Measurements from ENCODE around the gene COA4. TPM values are rescaled to one million over a fixed set of nuclear protein-coding genes. Genes with fewer than 3 reads are reported as not detected.

The COA4 gene
- total and polyA plus RNA-seq, 2 donors from 2014 or later = 64.7 to 177 TPM

DNA sequence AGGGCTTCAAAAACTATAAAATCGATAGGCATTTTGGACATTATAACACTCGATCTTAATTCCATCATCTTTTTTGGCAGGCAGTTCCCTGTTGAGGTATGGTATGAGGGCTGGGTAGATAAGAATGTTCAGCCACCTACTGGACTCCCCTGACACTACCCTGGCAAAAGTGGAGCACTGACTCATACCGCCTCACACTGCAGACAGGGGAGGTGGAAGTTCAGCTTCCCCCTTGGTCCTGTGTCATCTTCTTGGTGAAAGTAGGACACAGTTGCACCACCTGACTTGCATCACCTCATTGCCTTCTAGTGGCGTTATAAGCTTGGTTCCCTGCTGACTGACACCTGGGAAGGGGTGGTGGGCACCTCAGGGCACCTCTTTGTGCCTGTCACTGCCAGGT lies 30.5 kb upstream of the COA4 start:
- intact Hi-C loops (cut with DNase I) = no loop called here
- FAIRE-seq = no peak
- Histone ChIP-seq H3K27ac (ENCODE audit: low read depth in 2 of 2, low read length in 2 of 2) (no peak overlapping the region), H3K9ac (ENCODE audit: low read length in 3 of 3) (no peak overlapping the region), H3K4me1 (ENCODE audit: control insufficient read depth in 2 of 3, insufficient read depth in 2 of 3, low read depth in 1 of 3, low read length in 3 of 3) (no peaks in the 10 kb centered on the region), H3K9me3 (ENCODE audit: control insufficient read depth in 2 of 3, insufficient read depth in 1 of 3, low read length in 3 of 3) (no peaks in the 10 kb centered on the region), H3K4me3 (ENCODE audit: low read length in 3 of 3) (no peak overlapping the region), H3K27me3 (ENCODE audit: control insufficient read depth, insufficient read depth, low read length) (no peaks in the 10 kb centered on the region), H3K36me3 (ENCODE audit: control insufficient read depth in 2 of 3, insufficient read depth in 3 of 3, low read length in 3 of 3) (peaks cover 0 to 29% (median 10%) of the 10 kb centered on the region in 3 donors)
- TF ChIP-seq, protein P1, sequence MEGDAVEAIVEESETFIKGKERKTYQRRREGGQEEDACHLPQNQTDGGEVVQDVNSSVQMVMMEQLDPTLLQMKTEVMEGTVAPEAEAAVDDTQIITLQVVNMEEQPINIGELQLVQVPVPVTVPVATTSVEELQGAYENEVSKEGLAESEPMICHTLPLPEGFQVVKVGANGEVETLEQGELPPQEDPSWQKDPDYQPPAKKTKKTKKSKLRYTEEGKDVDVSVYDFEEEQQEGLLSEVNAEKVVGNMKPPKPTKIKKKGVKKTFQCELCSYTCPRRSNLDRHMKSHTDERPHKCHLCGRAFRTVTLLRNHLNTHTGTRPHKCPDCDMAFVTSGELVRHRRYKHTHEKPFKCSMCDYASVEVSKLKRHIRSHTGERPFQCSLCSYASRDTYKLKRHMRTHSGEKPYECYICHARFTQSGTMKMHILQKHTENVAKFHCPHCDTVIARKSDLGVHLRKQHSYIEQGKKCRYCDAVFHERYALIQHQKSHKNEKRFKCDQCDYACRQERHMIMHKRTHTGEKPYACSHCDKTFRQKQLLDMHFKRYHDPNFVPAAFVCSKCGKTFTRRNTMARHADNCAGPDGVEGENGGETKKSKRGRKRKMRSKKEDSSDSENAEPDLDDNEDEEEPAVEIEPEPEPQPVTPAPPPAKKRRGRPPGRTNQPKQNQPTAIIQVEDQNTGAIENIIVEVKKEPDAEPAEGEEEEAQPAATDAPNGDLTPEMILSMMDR (IDR thresholded peaks at IDR 0.05; ENCODE audit: borderline replicate concordance, extremely low read depth, insufficient read depth) = no peak
- DNase-seq = no peak

DNA sequence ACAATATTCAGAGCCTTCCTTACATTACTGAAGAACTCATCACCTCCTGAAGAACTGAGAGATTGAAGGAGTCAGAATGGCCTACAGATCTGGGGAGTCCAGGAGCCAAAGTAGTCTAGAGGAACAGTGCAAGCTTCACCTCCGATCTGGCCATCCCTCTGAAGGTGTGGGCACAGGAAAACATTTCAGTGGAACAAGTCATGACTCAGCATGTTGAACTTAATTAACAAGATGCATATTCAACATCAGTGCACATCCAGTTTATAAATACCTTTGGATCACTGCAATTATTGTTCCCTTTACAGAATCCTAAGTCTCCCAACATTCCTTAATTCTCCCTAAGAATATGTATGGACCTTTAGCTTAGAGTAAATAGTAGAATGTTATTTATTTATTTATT lies 25.7 kb upstream of the COA4 start:
- H3K9ac ChIP-seq (ENCODE audit: low read length in 3 of 3) = no peak overlapping the region
- intact Hi-C loops (cut with DNase I) = no loop called here
- H3K9me3 ChIP-seq (ENCODE audit: control insufficient read depth in 2 of 3, insufficient read depth in 1 of 3, low read length in 3 of 3) = no peaks in the 10 kb centered on the region
- H3K27me3 ChIP-seq (ENCODE audit: control insufficient read depth, insufficient read depth, low read length) = no peaks in the 10 kb centered on the region
- no peak for FAIRE-seq
- peaks cover 0 to 15% (median 9%) of the 10 kb centered on the region in 3 donors for H3K36me3 ChIP-seq (ENCODE audit: control insufficient read depth in 2 of 3, insufficient read depth in 3 of 3, low read length in 3 of 3)
- no peak overlapping the region for H3K27ac ChIP-seq (ENCODE audit: low read depth in 2 of 2, low read length in 2 of 2)
- H3K4me3 ChIP-seq (ENCODE audit: low read length in 3 of 3) = no peak overlapping the region
- no peak for DNase-seq
- TF ChIP-seq, protein P1 (IDR thresholded peaks at IDR 0.05; ENCODE audit: borderline replicate concordance, extremely low read depth, insufficient read depth) = no peak
- H3K4me1 ChIP-seq (ENCODE audit: control insufficient read depth in 2 of 3, insufficient read depth in 2 of 3, low read depth in 1 of 3, low read length in 3 of 3) = no peaks in the 10 kb centered on the region

DNA sequence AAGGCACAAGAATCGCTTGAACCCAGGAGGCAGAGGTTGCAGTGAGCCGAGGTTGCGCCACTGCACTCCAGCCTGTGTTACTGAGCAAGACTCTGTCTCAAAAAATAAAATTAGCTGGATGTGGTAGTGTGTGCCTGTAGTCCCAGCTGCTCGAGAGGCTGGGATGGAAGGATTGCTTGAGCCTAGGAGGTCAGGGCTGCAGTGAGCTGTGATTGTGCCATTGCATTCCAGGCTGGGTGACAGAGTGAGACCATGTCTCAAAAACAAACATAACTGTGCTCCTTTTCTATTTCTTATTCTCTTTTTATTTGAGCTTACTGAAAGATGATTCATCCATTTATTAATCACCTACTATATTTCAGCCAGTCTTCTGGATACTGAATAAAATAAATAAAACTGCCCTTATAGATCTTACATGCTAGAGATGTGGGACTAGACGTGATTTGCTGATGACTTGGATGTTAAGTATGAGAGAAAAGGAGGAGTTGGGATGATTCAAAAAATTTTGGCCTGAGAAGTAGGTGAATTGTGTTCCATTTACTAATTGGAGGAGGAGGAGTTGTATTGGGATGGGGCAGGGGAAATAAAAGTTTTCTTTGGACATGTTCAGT lies 18.2 kb upstream of the COA4 start:
- Histone ChIP-seq H3K27me3 (ENCODE audit: control insufficient read depth, insufficient read depth, low read length) (no peaks in the 10 kb centered on the region), H3K4me1 (ENCODE audit: control insufficient read depth in 2 of 3, insufficient read depth in 2 of 3, low read depth in 1 of 3, low read length in 3 of 3) (no peaks in the 10 kb centered on the region), H3K4me3 (ENCODE audit: low read length in 3 of 3) (no peak overlapping the region), H3K36me3 (ENCODE audit: control insufficient read depth in 2 of 3, insufficient read depth in 3 of 3, low read length in 3 of 3) (peaks cover 0 to 10% (median 9%) of the 10 kb centered on the region in 3 donors), H3K9ac (ENCODE audit: low read length in 3 of 3) (no peak overlapping the region), H3K9me3 (ENCODE audit: control insufficient read depth in 2 of 3, insufficient read depth in 1 of 3, low read length in 3 of 3) (no peaks in the 10 kb centered on the region), H3K27ac (ENCODE audit: low read depth in 2 of 2, low read length in 2 of 2) (no peak overlapping the region)
- intact Hi-C loops (cut with DNase I) = no loop called here
- no peak for FAIRE-seq
- TF ChIP-seq, protein P1 (IDR thresholded peaks at IDR 0.05; ENCODE audit: borderline replicate concordance, extremely low read depth, insufficient read depth) = no peak
- no peak for DNase-seq

DNA sequence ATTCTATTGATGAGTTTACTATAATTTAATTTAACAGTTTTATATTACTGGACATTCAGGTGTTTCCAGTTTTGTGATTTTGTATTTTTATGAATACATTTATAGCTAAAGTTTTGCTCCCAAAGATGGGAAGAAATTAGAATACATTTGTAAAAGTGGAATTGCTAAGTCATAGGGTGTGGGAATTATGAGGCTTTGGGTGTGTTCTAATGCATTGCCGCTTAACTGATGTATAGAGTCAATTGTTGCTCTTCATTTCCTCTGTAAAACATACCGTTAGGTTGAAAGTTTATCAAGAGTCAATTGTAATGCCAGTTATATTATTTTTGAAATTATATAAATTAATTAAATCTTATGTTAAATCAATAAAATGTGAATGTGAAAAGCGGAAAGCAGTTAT lies 16.4 kb upstream of the COA4 start:
- DNase-seq = no peak
- Histone ChIP-seq H3K27ac (ENCODE audit: low read depth in 2 of 2, low read length in 2 of 2) (no peak overlapping the region), H3K36me3 (ENCODE audit: control insufficient read depth in 2 of 3, insufficient read depth in 3 of 3, low read length in 3 of 3) (peaks cover 0 to 9% (median 7%) of the 10 kb centered on the region in 3 donors), H3K4me3 (ENCODE audit: low read length in 3 of 3) (no peak overlapping the region), H3K27me3 (ENCODE audit: control insufficient read depth, insufficient read depth, low read length) (no peaks in the 10 kb centered on the region), H3K9me3 (ENCODE audit: control insufficient read depth in 2 of 3, insufficient read depth in 1 of 3, low read length in 3 of 3) (no peaks in the 10 kb centered on the region), H3K4me1 (ENCODE audit: control insufficient read depth in 2 of 3, insufficient read depth in 2 of 3, low read depth in 1 of 3, low read length in 3 of 3) (no peaks in the 10 kb centered on the region), H3K9ac (ENCODE audit: low read length in 3 of 3) (no peak overlapping the region)
- no peak for FAIRE-seq
- TF ChIP-seq, protein P1 (IDR thresholded peaks at IDR 0.05; ENCODE audit: borderline replicate concordance, extremely low read depth, insufficient read depth) = no peak
- intact Hi-C loops (cut with DNase I) = no loop called here
